IPS DF 6.9 (cell line): Measurements from ENCODE around the gene HDAC6.

Experiments used
- DNase-seq: peaks from one replicate; pipeline ENCODE4 v3.0.0-alpha.2; 2013; ENCODE audit warnings: low read depth, low spot score
- H3K27ac ChIP-seq: one replicate; pipeline ENCODE4 v1.5.1; 2013; ENCODE audit warnings: low read length, control low read depth
- H3K27me3 ChIP-seq: 2 replicates; pipeline ENCODE4 v1.6.1; 2013; ENCODE audit warnings: mild to moderate bottlenecking, low read length; ENCODE audit not compliant: control insufficient read depth, insufficient read depth
- H3K36me3 ChIP-seq: 2 replicates; pipeline ENCODE4 v1.6.1; 2013; ENCODE audit warnings: low read length; ENCODE audit not compliant: control insufficient read depth, insufficient read depth
- H3K4me1 ChIP-seq: 2 replicates; pipeline ENCODE4 v1.6.1; 2013; ENCODE audit warnings: low read length; ENCODE audit not compliant: control insufficient read depth, insufficient read depth
- H3K4me3 ChIP-seq: 2 replicates; pipeline ENCODE4 v1.5.1; 2013; ENCODE audit warnings: mild to moderate bottlenecking, low read length
- H3K9me3 ChIP-seq: 2 replicates; pipeline ENCODE4 v1.6.1; 2013; ENCODE audit warnings: low read length, inconsistent platforms; ENCODE audit not compliant: control insufficient read depth, insufficient read depth
- WGBS: extraction: QIAGEN DNeasy Blood & Tissue Kit; methylation state at CpG from one replicate; pipeline ENCODE4 v1.1.7; 2013; ENCODE audit warnings: mixed read lengths, missing lambda C conversion rate; ENCODE audit not compliant: insufficient read length, insufficient coverage; 5-methylcytosine and 5-hydroxymethylcytosine counted together

The HDAC6 gene

DNA sequence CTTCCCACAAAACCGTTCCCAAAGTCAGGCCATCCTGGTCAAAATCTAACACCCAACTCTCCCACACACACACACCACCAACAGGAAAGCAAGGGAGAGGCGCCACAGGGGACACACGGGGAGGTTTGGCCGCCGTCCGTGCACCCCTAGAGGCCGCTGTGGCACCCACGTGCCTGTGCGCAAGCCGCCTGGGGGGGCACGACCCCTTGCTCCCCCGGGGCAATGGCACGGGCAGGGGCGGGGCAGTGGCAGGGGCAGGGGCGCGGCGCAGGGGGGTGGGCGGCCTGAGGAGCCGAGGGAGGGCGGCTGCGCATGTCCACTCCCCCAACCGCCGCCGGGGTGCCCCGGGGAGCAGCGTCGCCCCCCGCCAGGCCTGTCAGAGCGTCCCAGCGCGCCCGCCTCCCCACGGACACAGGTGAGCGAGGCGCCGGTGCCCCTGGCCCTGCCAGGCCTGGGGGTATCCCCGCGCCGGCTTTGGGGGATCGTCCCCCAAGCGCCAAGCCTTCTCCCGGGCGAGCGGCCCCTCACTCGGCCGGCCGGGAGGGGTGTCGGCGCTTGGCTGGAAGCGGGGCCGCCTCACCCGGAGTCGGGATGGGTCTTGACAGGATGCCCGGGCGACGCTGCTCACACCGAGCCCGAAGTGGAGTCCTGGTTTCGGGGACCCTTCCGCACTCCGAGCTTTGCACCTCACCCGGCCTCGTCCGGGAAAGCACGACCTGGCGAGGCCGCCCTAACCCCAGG lies 24.4 kb downstream of the HDAC6 start, which contains the start of gene ERAS:
Gene ERAS, plus strand, starts transcription at position 379 of the 741 bp plus-strand sequence. CDS start 2,611 bp downstream, outside the sequence.
- Histone ChIP-seq H3K4me1 (no peaks in the 10 kb centered on the region), H3K9me3 (no peaks in the 10 kb centered on the region), H3K27ac (no peak within 1 kb of the TSS), H3K27me3 (peaks cover under 1% of the 10 kb centered on the region; the same call in 1 of the 2 replicates), H3K36me3 (peaks cover 6% of the 10 kb centered on the region; the same call in 1 of the 2 replicates), H3K4me3 (no peak within 1 kb of the TSS)
- no peak for DNase-seq
- WGBS = no CpG with 5 or more reads among the region's 67 CpGs

DNA sequence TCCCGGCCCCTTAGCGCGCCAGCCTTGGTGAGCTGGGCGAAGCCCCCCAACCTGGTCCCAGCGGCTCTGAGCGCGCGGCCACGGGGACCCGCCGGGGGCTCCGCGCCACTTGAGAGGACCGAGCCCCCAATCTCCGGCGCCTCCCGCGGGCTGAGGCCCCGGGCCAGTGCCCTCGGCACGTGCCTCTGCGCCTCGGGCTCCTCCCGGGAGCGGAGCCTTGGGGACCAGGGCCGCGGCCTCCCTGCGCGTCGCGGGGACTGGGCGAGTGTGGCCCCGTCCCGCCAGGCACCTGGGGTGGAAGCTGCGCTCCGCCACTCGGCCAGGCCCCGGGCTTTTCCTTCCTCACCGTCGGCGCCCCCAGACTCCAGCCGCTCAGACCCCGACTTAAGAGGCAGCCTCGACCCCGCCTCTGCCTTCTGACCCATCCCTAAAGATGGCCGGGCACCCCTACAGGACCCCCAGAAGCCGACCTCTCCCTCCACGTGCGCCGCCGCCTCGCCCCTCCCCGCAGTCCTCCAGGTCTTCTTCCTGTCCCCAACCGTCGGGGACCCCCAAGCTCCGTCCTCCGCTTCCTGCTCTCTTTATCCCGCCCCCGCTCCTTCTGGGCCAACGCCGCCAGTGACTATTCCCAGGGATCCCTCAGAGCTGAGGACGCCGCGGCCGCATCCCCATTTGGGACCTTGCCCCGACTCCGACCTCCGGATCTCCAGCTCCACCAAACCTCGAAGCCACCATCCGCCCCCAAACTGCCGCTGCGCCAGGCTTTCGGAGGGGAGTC lies 25.2 kb downstream of the HDAC6 start:
- Histone ChIP-seq H3K27ac (no peak overlapping the region), H3K4me1 (peaks cover 1% of the 10 kb centered on the region; the same call in 1 of the 2 replicates), H3K27me3 (peaks cover 4% of the 10 kb centered on the region; the same call in 1 of the 2 replicates), H3K36me3 (peaks cover 6% of the 10 kb centered on the region; the same call in 1 of the 2 replicates), H3K4me3 (no peak overlapping the region; the same call in 1 of the 2 replicates), H3K9me3 (no peaks in the 10 kb centered on the region)
- no peak for DNase-seq
- WGBS = no CpG with 5 or more reads among the region's 73 CpGs

DNA sequence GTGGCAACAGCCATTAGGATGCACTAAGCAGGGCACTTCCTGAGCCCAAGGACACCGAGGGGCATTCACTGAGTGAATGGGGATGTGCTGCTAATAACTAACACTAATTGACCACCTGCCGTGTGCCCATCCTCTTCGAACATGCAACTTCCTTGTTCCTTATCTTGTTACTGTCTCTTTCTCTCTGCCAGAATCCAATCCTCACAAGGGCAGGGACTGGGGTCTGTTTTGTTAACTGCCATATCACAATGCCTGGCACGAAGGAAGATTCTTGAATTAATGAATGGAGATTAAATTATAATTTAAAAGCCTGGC lies 25.7 kb downstream of the HDAC6 start:
- Histone ChIP-seq H3K4me1 (peaks cover 1% of the 10 kb centered on the region; the same call in 1 of the 2 replicates), H3K36me3 (peaks cover 6% of the 10 kb centered on the region; the same call in 1 of the 2 replicates), H3K4me3 (no peak overlapping the region; the same call in 1 of the 2 replicates), H3K9me3 (no peaks in the 10 kb centered on the region), H3K27me3 (peaks cover 4% of the 10 kb centered on the region; the same call in 1 of the 2 replicates), H3K27ac (no peak overlapping the region)
- no peak for DNase-seq
- no CpG with 5 or more reads among the region's 4 CpGs for WGBS

DNA sequence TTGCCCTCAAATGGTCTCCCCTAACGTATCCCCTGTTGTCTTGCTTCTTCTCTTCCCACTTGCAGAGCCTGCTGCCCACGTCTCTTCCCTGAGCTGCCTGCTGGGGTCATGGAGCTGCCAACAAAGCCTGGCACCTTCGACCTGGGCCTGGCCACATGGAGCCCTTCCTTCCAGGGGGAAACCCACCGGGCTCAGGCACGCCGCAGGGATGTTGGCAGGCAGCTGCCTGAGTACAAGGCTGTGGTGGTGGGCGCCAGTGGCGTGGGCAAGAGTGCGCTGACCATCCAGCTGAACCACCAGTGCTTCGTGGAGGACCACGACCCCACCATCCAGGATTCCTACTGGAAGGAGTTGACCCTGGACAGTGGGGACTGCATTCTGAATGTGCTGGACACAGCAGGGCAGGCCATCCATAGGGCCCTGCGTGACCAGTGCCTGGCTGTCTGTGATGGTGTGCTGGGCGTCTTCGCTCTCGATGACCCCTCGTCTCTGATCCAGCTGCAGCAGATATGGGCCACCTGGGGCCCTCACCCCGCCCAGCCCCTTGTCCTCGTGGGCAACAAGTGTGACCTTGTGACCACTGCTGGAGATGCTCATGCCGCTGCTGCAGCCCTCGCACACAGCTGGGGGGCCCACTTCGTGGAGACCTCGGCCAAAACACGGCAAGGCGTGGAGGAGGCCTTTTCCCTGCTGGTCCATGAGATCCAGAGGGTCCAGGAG lies 27.3 kb downstream of the HDAC6 start:
- Histone ChIP-seq H3K27me3 (peaks cover 11% of the 10 kb centered on the region), H3K27ac (no peak overlapping the region), H3K4me3 (no peak overlapping the region), H3K9me3 (no peaks in the 10 kb centered on the region), H3K36me3 (peaks cover under 1% of the 10 kb centered on the region; the same call in 1 of the 2 replicates), H3K4me1 (peaks cover 1% of the 10 kb centered on the region; the same call in 1 of the 2 replicates)
- no CpG with 5 or more reads among the region's 24 CpGs for WGBS
- no peak for DNase-seq

DNA sequence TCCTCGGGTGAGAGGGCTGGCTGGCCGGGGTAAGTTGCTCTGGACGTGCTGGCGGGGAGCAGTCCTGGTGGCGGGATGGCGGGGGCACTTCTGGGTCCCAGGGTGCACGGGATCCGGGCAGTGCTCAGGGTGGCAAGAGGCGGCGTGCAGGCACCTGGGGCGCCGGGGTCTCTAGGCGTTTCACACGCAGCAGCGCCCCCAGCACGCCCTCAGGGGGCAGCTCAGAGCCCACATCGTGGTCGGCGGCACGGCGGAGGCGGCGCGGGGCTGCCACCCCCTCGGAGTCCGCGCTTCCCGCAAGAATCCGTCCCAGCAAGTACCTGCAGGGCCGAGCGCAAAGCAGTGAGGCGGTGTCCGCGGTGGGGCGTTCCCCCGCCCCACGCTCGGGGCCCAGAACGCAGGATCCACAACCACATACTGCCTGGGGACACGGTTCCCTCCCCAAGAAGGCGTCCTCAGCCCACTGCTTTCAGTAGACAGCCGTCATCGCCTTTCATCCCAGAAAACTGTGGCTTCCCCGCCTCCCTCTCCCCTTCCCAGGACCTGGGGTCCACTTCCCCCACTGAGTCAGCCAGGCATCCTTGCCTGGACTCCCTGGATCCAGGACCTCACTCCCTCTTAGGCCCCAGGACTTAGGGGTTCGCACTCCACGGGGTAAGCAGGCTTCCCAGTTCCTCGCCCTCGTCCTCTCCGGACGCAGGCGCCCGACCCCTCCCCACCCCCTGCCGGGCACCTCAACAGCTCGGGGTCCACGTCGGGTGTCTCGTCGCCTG lies 29.5 kb downstream of the HDAC6 start:
- WGBS = no CpG with 5 or more reads among the region's 58 CpGs
- peaks cover 1% of the 10 kb centered on the region; the same call in 1 of the 2 replicates for H3K4me1 ChIP-seq
- DNase-seq = no peak
- H3K4me3 ChIP-seq = peak overlapping the region; percentile 44; the same call in 1 of the 2 replicates
- no peaks in the 10 kb centered on the region for H3K9me3 ChIP-seq
- no peak overlapping the region for H3K27ac ChIP-seq
- H3K36me3 ChIP-seq = no peaks in the 10 kb centered on the region; the same call in 1 of the 2 replicates
- H3K27me3 ChIP-seq = peaks cover 19% of the 10 kb centered on the region

DNA sequence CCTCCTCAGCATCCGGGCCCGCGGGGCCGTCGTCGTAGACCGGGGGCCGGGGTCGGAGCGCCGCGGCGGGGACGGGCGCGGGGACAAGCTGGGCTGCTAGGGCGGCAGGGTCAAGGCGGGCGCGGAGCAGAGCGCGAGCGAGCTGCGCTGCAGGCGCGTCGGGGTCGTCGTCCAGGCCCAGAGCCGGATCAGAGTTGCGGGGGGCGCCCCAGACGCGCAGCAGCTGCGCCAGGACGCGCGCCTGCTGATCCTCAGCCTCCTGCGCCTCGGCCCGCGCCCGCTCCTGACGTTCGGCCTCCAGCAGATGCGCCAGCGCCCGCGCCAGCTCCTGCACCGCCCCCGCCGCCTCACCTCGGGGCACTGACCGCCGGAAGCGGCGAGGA lies 30.0 kb downstream of the HDAC6 start:
- no peak for DNase-seq
- H3K4me1 ChIP-seq = peaks cover 1% of the 10 kb centered on the region; the same call in 1 of the 2 replicates
- no peak overlapping the region for H3K27ac ChIP-seq
- WGBS = no CpG with 5 or more reads among the region's 57 CpGs
- peak overlapping the region; percentile 44; the same call in 1 of the 2 replicates for H3K4me3 ChIP-seq
- H3K27me3 ChIP-seq = peaks cover 19% of the 10 kb centered on the region
- H3K36me3 ChIP-seq = no peaks in the 10 kb centered on the region
- H3K9me3 ChIP-seq = no peaks in the 10 kb centered on the region

DNA sequence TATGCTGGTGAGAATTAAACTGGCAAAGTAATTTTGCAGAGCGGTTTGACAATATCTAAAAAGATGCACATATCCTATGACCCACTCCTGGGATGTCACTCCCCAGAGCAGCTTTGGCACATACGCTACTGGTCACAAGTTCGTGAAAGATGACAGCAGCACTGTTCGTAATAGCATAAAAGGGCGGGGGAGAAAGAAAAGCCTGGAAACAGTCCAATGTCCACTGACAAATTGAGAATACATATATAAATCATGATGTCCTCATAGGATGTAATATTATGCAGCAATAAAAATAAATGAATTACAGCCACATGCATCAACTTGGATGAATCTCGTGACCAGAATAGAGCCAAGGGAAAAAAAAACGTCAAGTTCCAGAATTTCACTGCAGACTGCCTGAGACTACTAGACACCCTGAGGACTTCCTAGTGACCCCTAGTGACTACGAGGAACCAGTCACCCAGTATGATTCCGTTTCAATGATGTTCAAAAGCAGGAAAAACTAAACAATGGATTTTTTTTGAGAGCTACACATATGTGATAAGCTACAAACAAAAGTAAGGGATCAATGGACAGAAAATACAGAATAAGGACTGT lies 31.8 kb downstream of the HDAC6 start:
- H3K27me3 ChIP-seq = peaks cover 19% of the 10 kb centered on the region

DNA sequence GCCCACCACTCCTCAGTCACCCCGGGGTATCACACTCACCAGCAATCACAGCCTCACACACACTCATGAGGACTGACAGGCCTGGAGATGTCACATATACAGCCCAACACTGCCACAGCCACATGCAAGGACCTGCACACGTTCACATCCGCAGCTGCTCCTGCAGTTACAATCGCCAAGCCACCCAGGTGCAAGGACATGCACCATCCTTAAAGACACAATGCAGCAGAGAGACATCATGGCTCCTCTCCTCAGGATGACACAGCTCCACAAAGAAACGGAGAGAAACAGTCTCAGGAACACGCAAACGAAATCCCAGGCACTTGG lies 32.5 kb downstream of the HDAC6 start:
- Histone ChIP-seq H3K27me3 (peaks cover 19% of the 10 kb centered on the region), H3K4me3 (no peak overlapping the region)

More for the DNA sequence above, 31.8 kb downstream of the HDAC6 start:
- DNase-seq = no peak
- Histone ChIP-seq H3K9me3 (no peaks in the 10 kb centered on the region), H3K36me3 (no peaks in the 10 kb centered on the region), H3K27ac (no peak overlapping the region), H3K4me3 (no peak overlapping the region), H3K4me1 (peaks cover 1% of the 10 kb centered on the region; the same call in 1 of the 2 replicates)
- no CpG with 5 or more reads among the region's 9 CpGs for WGBS

DNA sequence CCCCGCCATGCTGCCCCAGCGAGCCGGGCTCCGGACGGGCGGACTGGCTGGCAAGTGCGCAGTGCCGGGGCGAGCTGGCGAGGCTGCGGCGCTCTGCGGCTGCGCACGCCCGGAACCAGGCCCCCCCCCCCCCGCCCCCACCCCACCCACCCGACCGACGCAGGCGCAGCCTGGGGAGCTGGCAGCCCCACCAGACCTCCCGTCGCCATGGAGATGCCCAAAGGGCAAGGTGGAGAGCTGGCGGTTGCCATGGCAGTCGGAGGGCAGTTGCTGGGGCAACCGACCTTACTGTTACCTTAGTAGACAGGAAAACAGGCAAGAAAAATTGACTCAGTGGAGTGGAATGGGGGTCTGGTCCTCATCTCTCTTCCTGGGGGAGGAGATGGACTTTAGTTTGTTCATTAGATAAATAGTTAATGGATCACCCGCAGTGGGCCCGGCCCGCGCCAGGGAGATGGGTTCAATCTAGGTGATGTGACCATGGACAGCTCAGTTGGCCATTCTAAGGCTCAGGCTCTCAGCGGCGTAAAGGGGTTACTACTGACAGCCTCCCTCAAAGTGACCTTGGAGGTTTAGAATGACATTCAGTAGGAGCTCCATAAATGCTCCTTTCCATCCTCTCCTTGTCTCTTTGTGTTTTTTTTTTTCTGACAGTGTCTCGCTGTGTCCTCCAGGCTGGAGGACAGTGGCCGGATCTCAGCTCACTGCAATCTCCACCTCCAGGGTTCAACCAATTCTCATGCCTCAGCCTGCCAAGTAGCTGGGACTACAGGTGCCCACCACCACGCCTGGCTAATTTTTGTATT lies 33.9 kb downstream of the HDAC6 start, which contains the start of gene PCSK1N:
Gene PCSK1N, minus strand, starts transcription at position 87 of the 806 bp plus-strand sequence. Its CDS starts 78 bp downstream, at position 9.
- no peak for DNase-seq
- no peaks in the 10 kb centered on the region for H3K36me3 ChIP-seq
- H3K4me1 ChIP-seq = peaks cover 1% of the 10 kb centered on the region; the same call in 1 of the 2 replicates
- peak within 1 kb of the TSS; percentile 28; the same call in 1 of the 2 replicates for H3K4me3 ChIP-seq
- no CpG with 5 or more reads among the region's 35 CpGs for WGBS
- no peak within 1 kb of the TSS for H3K27ac ChIP-seq
- H3K9me3 ChIP-seq = no peaks in the 10 kb centered on the region
- peaks cover 19% of the 10 kb centered on the region for H3K27me3 ChIP-seq

More for the DNA sequence above, 32.5 kb downstream of the HDAC6 start:
- no CpG with 5 or more reads among the region's 7 CpGs for WGBS
- Histone ChIP-seq H3K4me1 (peaks cover 1% of the 10 kb centered on the region; the same call in 1 of the 2 replicates), H3K27ac (no peak overlapping the region), H3K36me3 (no peaks in the 10 kb centered on the region), H3K9me3 (no peaks in the 10 kb centered on the region)
- no peak for DNase-seq
